Caco-2 (cell line): ENCODE measurements around the gene HIVEP1. TPM values are rescaled to one million over a fixed set of nuclear protein-coding genes. Genes with fewer than 3 reads are reported as not detected.

Experiments
- BruUV-seq: library from RNA; stranded (reverse); fragments of 400-500 nt; replicated peaks from 2 replicates; lab custom pipeline; 2021; lab: Mats Ljungman, UMichigan
- CTCF ChIA-PET: fragments of 300-600 bp; sonication (Branson Sonifier 250); formaldehyde crosslinking; loops from one replicate; lab custom pipeline; 2022; ENCODE audit warnings: antibody characterized with exemption; lab: Charles Lee
- POLR2A ChIA-PET: fragments of 300-600 bp; sonication (Branson Sonifier 250); formaldehyde crosslinking; loops from one replicate; lab custom pipeline; 2022; ENCODE audit warnings: antibody characterized with exemption; lab: Charles Lee
- DNase-seq, 2 experiments: peaks; one replicate each; pipeline versions ENCODE4 v3.0.0 to v3.0.0-alpha.2; 2020 to 2022
- H3K27me3 ChIP-seq: replicated peaks from 2 replicates; pipeline ENCODE4 v1.6.0; 2011; ENCODE audit warnings: low read length; ENCODE audit not compliant: control insufficient read depth, insufficient read depth
- H3K36me3 ChIP-seq: 2 replicates; pipeline ENCODE4 v1.5.1; 2011; ENCODE audit warnings: low read length; ENCODE audit not compliant: control insufficient read depth, insufficient read depth
- H3K4me1 ChIP-seq: fragments of 250-450 bp; sonication (Bioruptor Pico); 2 replicates; pipeline ENCODE4 v1.5.1; 2020; ENCODE audit warnings: mild to moderate bottlenecking
- H3K4me3 ChIP-seq: 2 replicates; pipeline ENCODE4 v1.5.1; 2011; ENCODE audit warnings: low read depth, mild to moderate bottlenecking, control low read depth, low read length
- H3K9me3 ChIP-seq: fragments of 250-450 bp; sonication (Bioruptor Pico); 2 replicates; pipeline ENCODE4 v1.5.1; 2020; ENCODE audit warnings: mild to moderate bottlenecking, moderate library complexity
- H3K27ac Mint-ChIP-seq: one replicate; pipeline ENCODE4 v1.8.0; 2022; ENCODE audit warnings: mixed read lengths; ENCODE audit not compliant: unreplicated experiment
- H3K27me3 Mint-ChIP-seq: one replicate; pipeline ENCODE4 v1.8.0; 2022; ENCODE audit warnings: mixed read lengths; ENCODE audit not compliant: insufficient read depth, unreplicated experiment
- H3K36me3 Mint-ChIP-seq: one replicate; pipeline ENCODE4 v1.8.0; 2022; ENCODE audit warnings: mild to moderate bottlenecking, mixed read lengths; ENCODE audit not compliant: insufficient read depth, unreplicated experiment
- H3K4me1 Mint-ChIP-seq: one replicate; pipeline ENCODE4 v1.8.0; 2022; ENCODE audit warnings: low read depth, mixed read lengths; ENCODE audit not compliant: unreplicated experiment
- H3K4me3 Mint-ChIP-seq: one replicate; pipeline ENCODE4 v1.8.0; 2022; ENCODE audit warnings: mild to moderate bottlenecking, moderate library complexity, mixed read lengths; ENCODE audit not compliant: unreplicated experiment
- H3K9me3 Mint-ChIP-seq: one replicate; pipeline ENCODE4 v1.8.0; 2022; ENCODE audit warnings: mixed read lengths; ENCODE audit not compliant: unreplicated experiment
- intact Hi-C: fragments of 100-400 bp; cut with micrococcal nuclease; formaldehyde crosslinking; loops from one replicate; pipeline ENCODE4 v1.10.0; 2022; ENCODE audit not compliant: unreplicated experiment
- total RNA-seq: library from RNA; stranded (reverse); gene quantifications from 2 replicates; pipeline ENCODE4 v1.2.3, GENCODE V29; 2022
- TF ChIP-seq, protein P1 (sequence below), 2 experiments: fragments of 200-600 bp in 1 of 2; IDR thresholded peaks; 1 replicate in 1 of 2; 2 replicates in 1 of 2; pipeline versions ENCODE4 v1.5.1 to v1.8.0; 2011 to 2022; ENCODE audit warnings: antibody characterized with exemption in 1 of 2, control low read depth in 1 of 2, inconsistent platforms in 1 of 2, low read depth in 1 of 2, low read length in 1 of 2, mild to moderate bottlenecking in 1 of 2, moderate library complexity in 1 of 2; ENCODE audit not compliant: insufficient read depth in 1 of 2, severe bottlenecking in 1 of 2, unreplicated experiment in 1 of 2

Gene HIVEP1
- total RNA-seq, 1 experiment from 2014 or later = 22.8 TPM

DNA sequence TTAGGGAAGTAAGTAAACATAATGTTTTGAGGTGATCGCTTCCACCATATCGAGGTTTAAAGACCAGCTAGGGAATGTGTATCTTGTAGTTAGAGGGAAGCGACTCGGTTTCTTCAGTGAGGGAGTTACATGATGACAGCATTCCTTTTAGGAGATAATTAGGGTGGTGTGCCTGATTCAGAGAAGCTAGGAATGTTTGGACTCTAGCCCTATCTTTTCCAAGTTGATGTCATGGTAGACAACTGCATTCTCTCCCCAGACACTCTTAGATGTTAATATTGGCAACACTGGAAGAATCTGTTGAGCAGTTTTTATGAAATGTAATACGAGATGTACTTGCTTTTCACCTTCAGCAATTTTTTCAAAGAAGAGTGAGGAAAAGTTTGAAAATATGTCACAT, 12.9 kb upstream of the HIVEP1 start:
- TF ChIP-seq, protein P1, sequence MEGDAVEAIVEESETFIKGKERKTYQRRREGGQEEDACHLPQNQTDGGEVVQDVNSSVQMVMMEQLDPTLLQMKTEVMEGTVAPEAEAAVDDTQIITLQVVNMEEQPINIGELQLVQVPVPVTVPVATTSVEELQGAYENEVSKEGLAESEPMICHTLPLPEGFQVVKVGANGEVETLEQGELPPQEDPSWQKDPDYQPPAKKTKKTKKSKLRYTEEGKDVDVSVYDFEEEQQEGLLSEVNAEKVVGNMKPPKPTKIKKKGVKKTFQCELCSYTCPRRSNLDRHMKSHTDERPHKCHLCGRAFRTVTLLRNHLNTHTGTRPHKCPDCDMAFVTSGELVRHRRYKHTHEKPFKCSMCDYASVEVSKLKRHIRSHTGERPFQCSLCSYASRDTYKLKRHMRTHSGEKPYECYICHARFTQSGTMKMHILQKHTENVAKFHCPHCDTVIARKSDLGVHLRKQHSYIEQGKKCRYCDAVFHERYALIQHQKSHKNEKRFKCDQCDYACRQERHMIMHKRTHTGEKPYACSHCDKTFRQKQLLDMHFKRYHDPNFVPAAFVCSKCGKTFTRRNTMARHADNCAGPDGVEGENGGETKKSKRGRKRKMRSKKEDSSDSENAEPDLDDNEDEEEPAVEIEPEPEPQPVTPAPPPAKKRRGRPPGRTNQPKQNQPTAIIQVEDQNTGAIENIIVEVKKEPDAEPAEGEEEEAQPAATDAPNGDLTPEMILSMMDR (IDR thresholded peaks at IDR 0.05; ENCODE audit: insufficient read depth in 1 of 2, low read depth in 1 of 2, low read length in 1 of 2, severe bottlenecking in 1 of 2, unreplicated experiment in 1 of 2) = no peak
- DNase-seq = no peak
- H3K4me3 Mint-ChIP-seq = no peak overlapping the region
- Histone ChIP-seq H3K9me3 (no peaks in the 10 kb centered on the region), H3K27me3 (no peaks in the 10 kb centered on the region), H3K36me3 (no peaks in the 10 kb centered on the region), H3K4me1 (peaks cover 6% of the 10 kb centered on the region; the same call in 1 of the 2 replicates), H3K4me3 (no peak overlapping the region)
- ChIA-PET CTCF (no interaction called here), POLR2A (no interaction called here)
- H3K9me3 Mint-ChIP-seq = peaks cover 12% of the 10 kb centered on the region
- BruUV-seq = no TSS peak
- H3K27me3 Mint-ChIP-seq = no peaks in the 10 kb centered on the region
- peaks cover 17% of the 10 kb centered on the region for H3K4me1 Mint-ChIP-seq
- no peaks in the 10 kb centered on the region for H3K36me3 Mint-ChIP-seq
- intact Hi-C loops = no loop called here
- no peak overlapping the region for H3K27ac Mint-ChIP-seq

DNA sequence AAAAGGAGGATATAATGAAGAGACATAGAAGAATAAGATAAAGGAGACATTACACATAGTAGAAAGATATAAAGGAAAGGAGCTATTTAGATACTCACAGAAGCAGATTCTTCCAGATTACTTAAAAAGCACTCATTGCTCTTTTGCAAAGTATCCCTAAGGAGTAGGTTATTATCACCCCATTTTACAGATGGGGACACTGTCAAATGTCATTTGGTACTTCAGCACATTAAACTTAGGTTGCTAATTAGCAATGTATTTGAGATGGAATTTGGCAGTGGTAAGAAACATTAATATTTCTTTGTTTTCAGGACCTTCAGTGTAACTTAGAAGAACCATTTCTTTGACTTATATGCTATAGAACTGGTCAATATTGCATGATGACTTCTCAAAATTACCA, 11.9 kb upstream of the HIVEP1 start:
- Histone ChIP-seq H3K9me3 (no peaks in the 10 kb centered on the region), H3K27me3 (no peaks in the 10 kb centered on the region), H3K36me3 (no peaks in the 10 kb centered on the region), H3K4me1 (peaks cover 6% of the 10 kb centered on the region; the same call in 1 of the 2 replicates), H3K4me3 (no peak overlapping the region)
- DNase-seq = no peak
- no TSS peak for BruUV-seq
- intact Hi-C loops = no loop called here
- no peak overlapping the region for H3K4me3 Mint-ChIP-seq
- H3K27me3 Mint-ChIP-seq = no peaks in the 10 kb centered on the region
- ChIA-PET CTCF (no interaction called here), POLR2A (no interaction called here)
- H3K9me3 Mint-ChIP-seq = peaks cover 12% of the 10 kb centered on the region
- no peak overlapping the region for H3K27ac Mint-ChIP-seq
- no peaks in the 10 kb centered on the region for H3K36me3 Mint-ChIP-seq
- H3K4me1 Mint-ChIP-seq = peaks cover 17% of the 10 kb centered on the region
- TF ChIP-seq, protein P1 (IDR thresholded peaks at IDR 0.05; ENCODE audit: insufficient read depth in 1 of 2, low read depth in 1 of 2, low read length in 1 of 2, severe bottlenecking in 1 of 2, unreplicated experiment in 1 of 2) = no peak

DNA sequence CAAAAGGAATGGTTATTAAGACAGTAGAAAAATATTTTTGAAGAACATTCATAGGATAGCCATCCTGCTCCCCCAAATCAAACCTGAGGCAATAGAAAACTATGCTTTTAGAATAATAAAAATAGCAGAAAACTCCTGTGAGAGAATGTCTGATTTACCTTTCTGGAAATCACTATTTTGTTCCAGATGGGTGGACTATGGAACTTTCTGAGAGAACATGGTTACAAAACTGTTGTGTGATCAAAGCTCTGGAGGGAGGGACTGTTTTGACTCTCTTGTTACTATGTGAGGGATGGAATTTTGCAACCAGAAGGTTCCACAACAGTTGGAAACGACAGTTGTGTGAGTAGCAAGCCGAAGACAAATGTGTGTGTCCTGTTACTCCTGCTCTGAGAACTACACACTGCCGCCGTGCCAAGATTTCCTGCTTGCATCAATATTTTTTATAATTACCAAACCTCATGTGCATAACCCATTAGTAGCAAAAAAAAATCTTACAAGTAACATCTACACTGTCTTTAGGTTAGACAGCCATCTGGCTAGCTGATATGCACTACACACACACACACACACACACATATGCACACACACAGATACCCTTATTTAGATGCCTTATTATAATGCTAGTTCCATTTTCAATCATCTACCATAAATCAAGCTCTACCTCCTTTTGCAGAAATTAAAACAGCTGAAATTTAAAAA, 11.0 kb upstream of the HIVEP1 start:
- Mint-ChIP-seq H3K36me3 (no peaks in the 10 kb centered on the region), H3K4me1 (peaks cover 17% of the 10 kb centered on the region), H3K27me3 (no peaks in the 10 kb centered on the region), H3K9me3 (peaks cover 12% of the 10 kb centered on the region), H3K27ac (no peak overlapping the region), H3K4me3 (no peak overlapping the region)
- Histone ChIP-seq H3K36me3 (no peaks in the 10 kb centered on the region), H3K4me3 (no peak overlapping the region), H3K4me1 (peaks cover 6% of the 10 kb centered on the region; the same call in 1 of the 2 replicates), H3K27me3 (no peaks in the 10 kb centered on the region), H3K9me3 (no peaks in the 10 kb centered on the region)
- POLR2A ChIA-PET = no interaction called here
- no TSS peak for BruUV-seq
- no peak for DNase-seq
- CTCF ChIA-PET = no interaction called here
- TF ChIP-seq, protein P1 (IDR thresholded peaks at IDR 0.05; ENCODE audit: insufficient read depth in 1 of 2, low read depth in 1 of 2, low read length in 1 of 2, severe bottlenecking in 1 of 2, unreplicated experiment in 1 of 2) = no peak
- intact Hi-C loops = no loop called here
